ENCODE data around the gene NRP2. TPM values are rescaled to one million over a fixed set of nuclear protein-coding genes. Genes with fewer than 3 reads are reported as not detected.

The NRP2 gene
- total RNA-seq, 1 experiment from 2014 or later: 84.6 TPM

- peak; percentile 93 for DNase-seq (ENCODE audit: low read depth)
Measured at GRCh38 chr2:205706769-205707381, 24.6 kb downstream of the NRP2 start.

- DNase-seq (ENCODE audit: low read depth): peak; percentile 95
Measured at GRCh38 chr2:205708231-205708631, 25.9 kb downstream of the NRP2 start.

GRCh38 chr2:205709319-205709718, 27.0 kb downstream of the NRP2 start:
- no peak for DNase-seq (ENCODE audit: low read depth)

- peak; percentile 85 for DNase-seq (ENCODE audit: low read depth)
Measured at GRCh38 chr2:205712508-205712907, 30.2 kb downstream of the NRP2 start.

GRCh38 chr2:205713086-205713485, 30.8 kb downstream of the NRP2 start:
- DNase-seq (ENCODE audit: low read depth): no peak

DNA sequence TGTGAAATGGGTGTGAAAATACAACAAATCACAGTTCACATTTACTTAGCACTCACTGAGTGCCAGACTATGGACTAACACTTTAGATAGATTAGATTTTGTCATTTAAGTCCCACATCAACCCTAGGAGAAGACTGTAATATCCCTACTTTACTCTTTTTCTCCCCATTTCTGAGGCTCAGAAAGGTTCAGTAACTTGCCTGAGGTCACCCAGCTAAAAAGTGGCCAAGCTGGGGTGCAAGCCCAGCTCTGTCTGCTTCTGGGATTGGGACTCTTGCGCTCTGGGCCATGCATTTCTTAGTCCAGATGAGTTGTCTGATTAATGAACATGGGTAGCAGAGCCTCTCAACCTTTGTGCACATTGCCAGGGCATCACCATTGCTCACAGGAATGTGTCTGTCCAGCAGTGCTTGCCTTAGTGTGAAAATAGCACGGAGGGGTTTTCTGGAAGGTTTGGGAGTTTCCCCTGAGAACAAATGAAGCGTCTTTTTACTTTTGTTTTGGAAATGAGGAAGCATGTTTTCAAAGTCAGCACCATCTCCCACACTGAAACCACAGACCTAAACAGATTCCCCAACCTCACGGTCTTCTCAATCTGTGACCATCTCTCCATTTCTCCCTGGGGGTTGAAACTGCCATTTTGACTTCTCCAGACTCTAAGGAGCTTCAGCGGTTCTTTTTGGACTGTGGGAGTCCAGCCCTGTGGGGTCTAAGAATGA, 31.9 kb downstream of the NRP2 start:
- DNase-seq (ENCODE audit: low read depth): peak; percentile 76

- no peak for DNase-seq (ENCODE audit: low read depth)
Measured at GRCh38 chr2:205714789-205715720, 32.8 kb downstream of the NRP2 start.

DNA sequence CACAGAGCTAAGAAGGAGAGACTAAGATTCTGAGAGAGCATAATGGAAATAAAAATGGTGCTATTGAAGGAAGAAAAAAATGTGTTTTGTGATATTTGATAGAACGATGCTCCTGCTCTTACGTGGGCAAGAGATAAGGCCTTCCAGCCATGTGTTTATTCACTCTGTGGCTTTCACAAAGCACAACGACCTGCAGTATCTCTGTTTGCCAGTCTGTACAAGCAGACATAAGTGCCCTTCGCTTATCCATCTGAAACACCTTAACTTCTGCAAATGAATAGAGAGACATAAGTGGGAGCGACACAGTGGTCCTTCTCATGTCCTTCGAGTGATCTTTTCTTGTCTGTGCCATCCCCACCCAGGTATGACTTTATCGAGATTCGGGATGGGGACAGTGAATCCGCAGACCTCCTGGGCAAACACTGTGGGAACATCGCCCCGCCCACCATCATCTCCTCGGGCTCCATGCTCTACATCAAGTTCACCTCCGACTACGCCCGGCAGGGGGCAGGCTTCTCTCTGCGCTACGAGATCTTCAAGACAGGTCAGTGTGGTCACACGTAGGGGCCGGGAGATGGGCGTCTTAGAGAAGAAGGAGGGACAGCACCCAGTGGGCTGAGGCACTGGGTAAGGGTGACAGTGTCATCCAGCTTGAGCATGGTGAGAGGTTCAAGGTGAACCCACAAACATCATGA, 33.7 kb downstream of the NRP2 start:
- no peak for DNase-seq (ENCODE audit: low read depth)

- no peak for DNase-seq (ENCODE audit: low read depth)
Measured at GRCh38 chr2:205717175-205717846, 35.0 kb downstream of the NRP2 start.

DNA sequence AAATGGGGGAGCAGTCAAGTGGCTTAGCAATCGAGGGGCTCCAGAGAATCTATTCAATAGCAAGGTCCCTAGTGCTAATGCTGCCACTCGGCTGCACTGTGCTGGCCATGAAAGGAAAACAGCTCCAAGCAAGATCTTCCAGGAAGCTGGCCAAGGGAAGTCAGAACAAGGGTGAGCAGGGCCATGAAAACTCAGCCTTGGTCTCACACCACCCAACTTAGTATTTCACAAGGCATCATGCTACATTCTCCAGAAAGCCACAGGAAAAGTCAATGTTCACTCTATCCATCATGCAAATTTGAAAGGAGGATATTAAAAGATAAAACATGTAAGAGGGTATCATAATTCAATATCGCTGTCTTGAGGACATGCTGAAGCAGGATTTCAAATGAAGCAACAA, 35.7 kb downstream of the NRP2 start:
- DNase-seq (ENCODE audit: low read depth): no peak

DNA sequence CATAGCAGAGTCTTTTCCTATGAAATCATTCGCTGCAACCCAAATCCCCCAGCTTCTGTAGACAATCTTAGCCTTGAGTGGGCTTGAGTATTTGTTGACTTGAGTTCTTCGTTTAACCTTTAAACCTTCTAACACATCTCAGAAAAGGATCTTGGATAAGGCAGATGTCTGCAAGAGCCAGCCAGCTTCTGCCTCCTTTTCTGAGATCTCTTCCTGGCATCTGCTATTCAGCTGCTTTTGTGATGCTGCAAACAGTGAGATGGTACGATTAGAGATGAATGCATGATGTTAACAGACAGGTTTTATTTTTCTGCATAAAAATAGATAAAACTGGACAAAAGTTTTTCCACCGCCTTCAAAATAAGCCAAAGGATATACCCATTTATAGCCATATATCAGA, 37.5 kb downstream of the NRP2 start:
- DNase-seq (ENCODE audit: low read depth): no peak

GRCh38 chr2:205720451-205720902, 38.2 kb downstream of the NRP2 start:
- DNase-seq (ENCODE audit: low read depth): no peak

DNA sequence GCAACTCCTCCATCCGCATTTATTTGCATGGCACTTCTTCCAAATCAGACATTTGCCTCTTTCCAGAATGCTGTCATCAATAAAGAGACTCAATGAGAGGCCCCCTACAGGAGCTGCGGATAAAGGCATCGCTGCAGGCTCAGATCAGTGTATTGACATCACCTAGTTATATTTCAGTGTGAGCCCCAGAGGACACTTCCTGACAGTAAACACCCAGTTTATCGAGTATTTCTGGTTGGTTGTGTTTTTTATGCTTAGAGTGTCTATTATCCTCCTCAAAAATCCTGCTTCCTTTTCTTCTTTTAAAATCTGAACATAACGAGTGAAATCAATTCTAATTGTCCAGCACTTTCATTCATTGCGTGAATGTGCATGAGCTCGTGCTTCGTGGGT, 38.8 kb downstream of the NRP2 start:
- DNase-seq (ENCODE audit: low read depth): no peak

DNA sequence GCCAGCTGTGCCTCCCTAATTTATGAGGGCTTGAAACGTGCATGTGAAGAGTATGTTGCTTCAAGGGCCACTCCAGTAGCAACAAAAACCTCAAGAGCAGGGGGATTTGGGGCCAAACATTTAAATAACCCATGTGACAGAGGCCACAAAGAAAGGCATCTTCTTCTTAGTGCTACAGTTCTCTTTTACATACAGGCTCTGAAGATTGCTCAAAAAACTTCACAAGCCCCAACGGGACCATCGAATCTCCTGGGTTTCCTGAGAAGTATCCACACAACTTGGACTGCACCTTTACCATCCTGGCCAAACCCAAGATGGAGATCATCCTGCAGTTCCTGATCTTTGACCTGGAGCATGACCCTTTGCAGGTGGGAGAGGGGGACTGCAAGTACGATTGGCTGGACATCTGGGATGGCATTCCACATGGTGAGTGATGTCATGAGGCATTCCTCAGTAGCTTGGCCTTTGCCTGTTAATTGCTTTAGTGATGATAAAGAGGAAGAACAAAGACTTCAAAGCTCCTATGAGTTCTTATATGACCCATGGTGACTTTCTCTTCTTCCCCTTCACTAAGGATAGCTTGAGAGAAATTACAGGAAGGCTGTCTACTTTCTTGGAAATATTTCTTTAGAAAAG, 40.1 kb downstream of the NRP2 start:
- no peak for DNase-seq (ENCODE audit: low read depth)

- DNase-seq (ENCODE audit: low read depth): no peak
Measured at GRCh38 chr2:205723179-205723578, 40.9 kb downstream of the NRP2 start.

GRCh38 chr2:205725059-205725458, 42.8 kb downstream of the NRP2 start:
- no peak for DNase-seq (ENCODE audit: low read depth)

GRCh38 chr2:205726506-205726905, 44.2 kb downstream of the NRP2 start:
- DNase-seq (ENCODE audit: low read depth): no peak

- no peak for DNase-seq (ENCODE audit: low read depth)
Measured at GRCh38 chr2:205727174-205727573, 44.9 kb downstream of the NRP2 start.

- no peak for DNase-seq (ENCODE audit: low read depth)
Measured at GRCh38 chr2:205728366-205728765, 46.1 kb downstream of the NRP2 start.

- no peak for DNase-seq (ENCODE audit: low read depth)
Measured at GRCh38 chr2:205730191-205730590, 47.9 kb downstream of the NRP2 start.

Measured in M059J (cell line).